Fibroblast of pulmonary artery (primary cell): ENCODE measurements around the gene GALT.

Experiments used
- DNase-seq: peaks from one replicate; pipeline ENCODE4 v3.0.0-alpha.2; 2010; ENCODE audit warnings: low read depth
- H3K4me3 ChIP-seq: replicated peaks from 2 replicates; pipeline ENCODE4 v1.5.1; 2011; ENCODE audit warnings: low read depth, mild to moderate bottlenecking, control low read depth, low read length, moderate library complexity
- CTCF ChIP-seq: IDR thresholded peaks from 2 replicates; pipeline ENCODE4 v1.5.1; 2011; ENCODE audit warnings: mild to moderate bottlenecking, control low read depth, low read length, inconsistent platforms; ENCODE audit errors: missing control alignments

GALT gene

GRCh38 chr9:34671307-34671706 lies 24.8 kb downstream of the GALT start:
- H3K4me3 ChIP-seq: no peak overlapping the region
- DNase-seq: no peak
- no peak for TF ChIP-seq CTCF

DNA sequence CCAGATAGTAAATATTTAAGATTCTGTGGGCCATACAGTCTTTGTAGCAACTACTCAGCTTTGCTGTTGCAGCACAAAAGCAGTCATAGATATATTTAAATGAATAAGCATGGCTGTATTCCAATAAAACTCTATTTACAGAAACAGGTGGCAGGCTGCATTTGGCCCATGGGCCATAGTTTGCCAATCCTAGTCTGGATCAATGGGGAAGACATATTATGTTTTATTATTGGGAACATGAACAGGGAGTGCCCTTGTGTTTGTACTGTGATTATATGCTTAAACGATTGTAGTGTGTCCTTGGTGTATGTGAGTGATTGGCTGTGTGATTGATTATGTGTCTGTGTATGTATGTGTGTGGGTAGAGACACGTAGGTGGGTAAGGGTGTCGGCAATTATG lies 28.0 kb downstream of the GALT start:
- no peak for DNase-seq
- no peak for TF ChIP-seq CTCF
- H3K4me3 ChIP-seq: no peak overlapping the region

DNA sequence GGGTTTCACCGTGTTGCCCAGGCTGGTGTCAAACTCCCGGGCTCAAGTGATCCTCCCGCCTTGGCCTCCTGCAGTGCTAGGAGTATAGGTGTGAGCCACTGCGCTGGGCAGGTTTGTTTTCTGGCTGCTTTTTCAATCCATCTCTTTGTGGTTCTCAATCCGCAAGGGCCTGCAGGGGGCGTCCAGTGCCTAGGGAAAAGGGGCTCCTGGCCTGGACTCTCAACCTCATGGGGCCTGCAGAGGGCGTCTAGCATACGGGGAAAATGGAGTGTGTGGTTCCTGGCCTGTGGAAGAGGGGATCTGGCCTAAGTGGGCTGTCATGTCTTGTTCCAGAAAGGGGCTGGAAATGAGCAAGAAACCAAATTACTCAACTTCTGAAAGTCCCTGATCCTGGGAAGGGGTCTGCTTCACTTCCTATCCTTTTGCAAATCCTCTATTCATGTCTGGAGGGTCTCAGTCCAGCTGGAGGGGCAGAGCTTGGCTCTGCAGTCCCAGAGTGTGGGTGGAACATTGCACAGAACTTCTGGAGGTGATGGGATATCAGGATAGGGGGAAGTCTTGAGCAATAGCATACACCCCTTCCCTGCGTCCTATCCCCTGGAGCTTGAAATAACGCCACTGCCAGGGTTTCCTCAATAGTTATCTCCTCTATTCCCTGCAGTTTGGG lies 28.7 kb downstream of the GALT start:
- TF ChIP-seq CTCF: peak; percentile 96

GRCh38 chr9:34675869-34676268 lies 29.4 kb downstream of the GALT start:
- peak; percentile 65 for DNase-seq
- no peak overlapping the region for H3K4me3 ChIP-seq
- TF ChIP-seq CTCF: no peak

More for the DNA sequence above, 28.7 kb downstream of the GALT start:
- no peak overlapping the region for H3K4me3 ChIP-seq
- peak; percentile 83 for DNase-seq

- no peak for DNase-seq
- H3K4me3 ChIP-seq: no peak overlapping the region
- no peak for TF ChIP-seq CTCF
These were observed 37.7 kb downstream of the GALT start for GRCh38 chr9:34684145-34684544.

GRCh38 chr9:34684816-34685215 lies 38.3 kb downstream of the GALT start:
- H3K4me3 ChIP-seq: no peak overlapping the region
- DNase-seq: no peak
- TF ChIP-seq CTCF: no peak

- no peak for TF ChIP-seq CTCF
- H3K4me3 ChIP-seq: no peak overlapping the region
- DNase-seq: no peak
These were observed 39.1 kb downstream of the GALT start for GRCh38 chr9:34685591-34685990.
